Measurements from ENCODE around the gene TSC2.
A peak's percentile ranks its signal among the peaks of the same experiment; 100 is the strongest.
"Not testable (repeated sequence)": the region's sequence is repeated elsewhere in the genome, so short reads cannot be mapped to it uniquely, and the experiment has no call there.

TSC2 gene

GRCh38 chr16:2011726-2012125 is 36.1 kb upstream of the TSC2 start:
- not testable (repeated sequence) for DNase-seq

DNA sequence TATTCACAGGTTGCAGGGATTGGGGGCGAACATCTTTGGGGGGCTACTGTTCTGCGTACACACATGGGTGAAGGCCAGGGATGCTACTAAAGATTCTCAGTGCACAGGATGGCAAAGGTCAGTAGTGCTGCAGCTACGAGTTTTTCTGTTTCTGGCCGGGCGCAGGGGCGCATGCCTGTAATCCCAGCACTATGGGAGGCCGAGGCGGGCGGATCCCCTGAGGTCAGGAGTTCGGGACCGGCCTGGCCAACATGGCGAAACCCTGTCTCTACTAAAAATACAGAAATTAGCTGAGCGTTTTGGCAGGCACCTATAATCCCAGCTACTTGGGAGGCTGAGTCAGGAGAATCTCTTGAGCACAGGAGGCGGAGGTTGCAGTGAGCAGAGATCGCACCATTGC is 34.3 kb upstream of the TSC2 start:
- no peak for DNase-seq

GRCh38 chr16:2015117-2015946 is 32.5 kb upstream of the TSC2 start:
- DNase-seq, result no peak

DNA sequence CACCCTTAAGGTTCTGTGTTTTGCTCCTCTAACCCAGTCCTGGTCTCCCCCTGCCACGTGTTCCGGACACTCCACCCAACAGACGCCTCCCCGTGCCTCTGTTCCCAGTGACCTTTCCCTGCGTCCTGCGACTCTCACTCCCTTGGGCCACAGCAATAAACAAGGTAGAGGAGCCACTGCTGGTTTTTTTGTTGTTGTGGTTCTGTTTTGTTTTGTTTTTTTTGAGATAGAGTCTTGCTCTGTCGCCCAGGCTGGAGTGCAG is 31.9 kb upstream of the TSC2 start:
- DNase-seq, result no peak

DNA sequence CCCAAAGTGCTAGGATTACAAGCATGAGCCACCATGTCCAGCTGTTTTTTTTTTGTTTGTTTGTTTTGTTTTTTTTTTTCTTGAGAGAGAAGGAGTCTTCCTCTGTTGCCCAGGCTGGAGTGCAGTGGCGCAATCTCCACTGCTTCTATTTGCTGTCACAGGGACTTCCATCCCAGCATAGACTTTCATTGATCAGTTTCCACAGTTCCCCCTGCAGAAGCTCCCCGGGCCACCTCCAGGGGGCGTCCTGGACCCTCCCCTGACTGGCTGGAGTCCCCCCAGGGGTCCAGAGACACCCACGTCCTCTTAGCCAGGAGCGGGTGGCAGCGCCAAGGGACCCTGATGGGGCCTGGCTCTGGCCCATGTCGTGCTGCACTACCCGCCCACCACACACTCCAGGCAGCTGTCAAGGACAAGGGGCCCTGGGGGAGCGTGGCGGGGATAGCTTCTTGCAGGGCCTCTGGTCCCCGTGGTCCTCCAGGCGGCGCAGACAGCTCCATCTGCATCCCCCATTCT is 31.3 kb upstream of the TSC2 start:
- DNase-seq, result no peak

- DNase-seq, result no peak
These were observed 28.3 kb upstream of the TSC2 start, which contains the start of gene NPW for GRCh38 chr16:2019518-2019920. Gene NPW, plus strand, starts transcription at chr16:2019785.

DNA sequence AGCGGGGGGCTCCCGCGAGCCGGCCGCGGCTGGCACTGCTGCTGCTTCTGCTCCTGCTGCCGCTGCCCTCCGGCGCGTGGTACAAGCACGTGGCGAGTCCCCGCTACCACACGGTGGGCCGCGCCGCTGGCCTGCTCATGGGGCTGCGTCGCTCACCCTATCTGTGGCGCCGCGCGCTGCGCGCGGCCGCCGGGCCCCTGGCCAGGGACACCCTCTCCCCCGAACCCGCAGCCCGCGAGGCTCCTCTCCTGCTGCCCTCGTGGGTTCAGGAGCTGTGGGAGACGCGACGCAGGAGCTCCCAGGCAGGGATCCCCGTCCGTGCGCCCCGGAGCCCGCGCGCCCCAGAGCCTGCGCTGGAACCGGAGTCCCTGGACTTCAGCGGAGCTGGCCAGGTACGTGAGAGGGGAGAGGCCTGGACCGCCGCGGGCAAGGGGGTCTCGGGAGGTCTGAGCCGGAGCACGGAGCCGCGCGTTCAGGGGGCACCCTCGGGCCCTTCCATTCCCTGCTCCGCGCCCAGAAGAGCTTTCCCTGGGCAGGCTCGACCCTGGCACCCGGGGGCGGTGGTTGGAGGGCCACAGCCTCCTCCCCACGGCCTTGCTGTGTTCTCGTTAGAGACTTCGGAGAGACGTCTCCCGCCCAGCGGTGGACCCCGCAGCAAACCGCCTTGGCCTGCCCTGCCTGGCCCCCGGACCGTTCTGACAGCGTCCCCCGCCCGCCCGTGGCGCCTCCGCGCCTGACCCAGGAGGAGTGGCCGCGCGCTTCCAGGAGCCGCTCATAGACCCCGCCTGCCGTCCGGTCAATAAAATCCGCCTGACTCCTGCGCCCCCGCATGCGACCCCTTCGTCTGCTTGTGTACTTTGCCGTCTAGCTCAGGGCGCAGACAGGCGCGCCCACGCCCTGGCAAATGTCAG is 27.6 kb upstream of the TSC2 start:
- DNase-seq, result no peak

DNA sequence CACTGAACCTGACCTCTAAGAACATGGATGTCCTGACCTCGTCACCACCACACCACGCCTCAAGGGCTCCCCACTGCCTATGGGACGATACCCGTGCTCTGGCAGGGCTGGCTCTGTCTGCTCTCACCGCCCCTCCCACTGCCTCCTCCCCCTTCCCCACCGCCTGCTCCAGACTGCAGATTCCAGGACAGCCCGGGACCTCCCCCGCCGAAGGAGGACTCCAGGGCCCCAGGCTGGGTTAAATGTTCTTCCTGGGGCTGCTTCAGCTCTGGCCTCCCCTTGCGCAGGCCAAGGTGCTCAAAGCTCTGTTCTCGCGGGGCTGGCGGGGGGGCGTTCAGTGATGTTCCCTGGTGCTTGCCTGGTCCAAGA is 25.1 kb upstream of the TSC2 start:
- no peak for DNase-seq

- DNase-seq, result peak; percentile 70
These were observed 24.4 kb upstream of the TSC2 start for GRCh38 chr16:2023092-2024031.

- DNase-seq, result no peak
These were observed 23.8 kb upstream of the TSC2 start for GRCh38 chr16:2024032-2024420.

DNA sequence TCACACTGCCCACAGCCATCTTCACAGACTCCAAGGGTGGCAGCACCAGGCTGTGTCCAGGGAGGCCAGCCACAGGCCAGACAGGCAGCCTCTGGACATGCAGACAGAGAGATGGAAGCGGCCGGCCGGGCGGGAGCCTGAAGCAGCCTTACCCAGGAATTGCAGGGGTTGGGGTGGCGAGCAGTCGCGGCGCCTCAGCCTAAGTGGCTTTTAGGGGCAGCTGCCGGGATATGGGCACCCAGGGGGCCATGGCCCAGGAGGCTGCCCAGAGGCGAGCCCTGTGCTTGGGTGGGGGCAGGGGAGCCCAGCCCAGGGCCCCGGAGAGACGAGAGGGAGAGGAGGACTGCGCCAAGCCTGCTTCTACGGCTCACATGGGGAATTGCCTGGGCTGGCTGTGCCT is 22.5 kb upstream of the TSC2 start:
- no peak for DNase-seq

DNA sequence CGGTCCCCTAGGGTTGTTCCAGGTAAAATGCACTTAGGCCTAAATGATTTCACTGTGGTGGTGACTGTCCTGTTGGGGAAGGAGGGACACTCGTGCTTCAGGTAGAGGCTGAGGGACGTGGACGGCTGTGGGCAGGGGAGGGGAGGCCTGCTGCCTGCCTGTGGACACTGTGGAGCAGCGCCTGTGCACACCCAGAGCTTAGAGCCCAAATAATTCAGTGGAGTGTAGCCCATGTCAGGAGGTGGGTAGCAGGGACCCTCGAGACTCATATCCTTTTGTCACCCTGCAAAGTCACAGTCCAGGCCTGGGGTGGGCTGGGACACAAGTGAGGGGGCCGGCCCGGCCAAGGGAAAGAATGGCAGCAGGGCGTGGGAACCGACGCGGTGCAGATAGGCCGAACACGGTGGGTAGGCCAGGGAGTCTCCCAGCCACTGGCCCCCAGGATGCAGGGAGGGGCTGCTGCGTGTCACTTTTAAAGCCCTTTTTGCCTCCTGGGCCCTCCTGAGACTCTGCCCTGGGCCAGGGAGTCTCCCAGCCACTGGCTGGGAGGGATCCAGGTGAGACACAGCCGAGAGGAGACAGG is 21.8 kb upstream of the TSC2 start:
- no peak for DNase-seq

DNA sequence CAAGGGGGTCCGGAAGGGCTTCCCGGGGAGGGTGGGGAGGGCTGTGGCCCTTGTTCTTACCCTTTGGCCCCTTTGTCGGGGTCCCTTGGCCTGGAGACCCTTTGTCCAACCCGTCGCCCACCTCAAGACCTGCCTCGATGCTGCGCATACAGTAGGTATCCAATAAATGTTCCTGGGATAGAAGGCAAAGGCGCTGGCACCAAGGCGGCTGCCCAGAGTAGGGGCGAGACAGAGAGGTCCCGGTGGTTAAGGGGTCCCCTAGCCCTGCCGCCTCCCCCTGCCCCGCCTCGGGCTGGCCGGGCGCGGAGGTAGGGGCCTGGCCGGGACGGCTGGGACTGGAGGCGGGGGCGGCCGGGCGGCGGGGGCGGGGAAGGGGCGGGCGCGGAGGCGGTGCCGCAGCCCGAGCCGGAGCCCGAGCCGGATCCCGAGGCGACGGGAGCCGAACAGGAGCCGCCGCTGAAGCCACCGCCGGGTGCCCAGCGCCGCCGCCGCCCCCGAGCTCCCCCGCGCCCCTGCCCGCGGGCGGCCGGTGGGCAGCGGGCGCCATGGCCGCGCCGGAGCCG is 21.2 kb upstream of the TSC2 start, which contains the start of gene NHERF2:
Gene NHERF2, plus strand, starts transcription at position 442 of the 563 bp plus-strand sequence. Its CDS starts 104 bp downstream, at position 546.
- DNase-seq, result no peak

DNA sequence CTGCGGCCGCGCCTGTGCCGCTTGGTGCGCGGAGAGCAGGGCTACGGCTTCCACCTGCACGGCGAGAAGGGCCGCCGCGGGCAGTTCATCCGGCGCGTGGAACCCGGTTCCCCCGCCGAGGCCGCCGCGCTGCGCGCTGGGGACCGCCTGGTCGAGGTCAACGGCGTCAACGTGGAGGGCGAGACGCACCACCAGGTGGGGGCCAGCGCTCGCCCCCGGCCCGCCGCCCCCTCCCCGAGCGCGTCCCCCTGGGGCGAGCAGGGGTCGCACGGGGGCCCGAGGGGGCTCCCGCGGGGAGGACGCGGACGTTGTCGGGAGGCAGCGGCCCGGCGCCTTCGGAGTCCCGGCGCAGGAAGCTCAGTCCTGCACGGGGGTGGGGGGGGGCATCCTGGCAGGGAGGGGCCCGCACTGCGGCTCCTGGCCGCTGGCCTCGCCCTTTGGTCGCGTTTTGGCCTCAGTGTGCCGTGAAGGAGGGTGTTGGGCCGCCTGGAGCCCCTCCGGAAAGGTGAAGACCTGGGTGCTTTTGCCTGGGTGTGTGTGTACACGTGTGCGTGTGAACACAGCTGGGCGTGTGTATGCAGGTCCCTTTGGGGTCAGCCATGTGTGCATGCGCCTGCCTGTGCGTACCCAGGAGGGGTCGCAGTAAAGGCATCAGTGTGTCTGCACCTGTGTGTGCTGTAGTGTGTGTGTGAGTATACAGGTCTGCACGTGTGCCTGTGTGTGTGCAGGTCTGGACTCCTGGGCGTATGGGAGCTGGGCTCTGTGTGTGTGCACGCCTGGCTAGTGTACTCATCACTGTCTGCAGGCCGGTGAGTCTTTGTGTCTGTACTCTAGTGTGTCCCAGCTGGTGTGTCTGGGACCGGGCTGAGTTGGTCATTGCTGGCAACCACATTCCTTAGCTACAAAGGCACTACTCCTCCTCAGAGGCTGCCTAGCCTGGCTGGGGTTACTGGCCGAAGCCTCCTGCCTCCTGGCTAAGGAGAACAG is 20.5 kb upstream of the TSC2 start:
- DNase-seq, result no peak

GRCh38 chr16:2028146-2028545 is 19.6 kb upstream of the TSC2 start:
- DNase-seq, result no peak

DNA sequence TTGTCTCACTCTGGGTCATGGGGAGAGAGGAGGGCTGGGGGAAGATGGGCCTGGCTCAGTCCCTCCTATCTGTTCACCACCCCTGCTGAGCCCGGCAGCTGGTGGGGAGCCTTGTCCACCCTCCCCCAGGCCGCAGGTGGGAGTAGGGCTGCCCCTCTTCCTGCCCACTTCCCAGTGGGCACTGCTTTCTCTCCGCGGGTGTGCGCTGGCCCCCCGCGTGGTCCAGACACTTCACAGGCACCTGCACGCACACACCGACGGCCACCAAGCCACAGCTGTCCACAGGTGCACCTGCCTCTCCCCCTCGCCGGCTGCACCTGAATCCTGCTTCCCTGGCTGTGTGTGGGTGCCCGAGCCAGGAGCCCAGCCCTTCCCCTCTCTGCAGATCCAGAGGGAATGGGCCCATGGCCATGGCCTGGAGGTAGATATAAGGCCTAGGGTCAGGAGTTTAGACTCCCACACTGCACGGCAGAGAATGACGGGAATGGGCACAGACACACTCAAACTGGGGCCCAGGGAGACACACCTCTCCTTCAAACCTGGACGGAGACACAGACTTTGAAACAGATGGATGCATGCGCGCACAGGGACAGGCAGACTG is 19.1 kb upstream of the TSC2 start:
- DNase-seq, result no peak

DNA sequence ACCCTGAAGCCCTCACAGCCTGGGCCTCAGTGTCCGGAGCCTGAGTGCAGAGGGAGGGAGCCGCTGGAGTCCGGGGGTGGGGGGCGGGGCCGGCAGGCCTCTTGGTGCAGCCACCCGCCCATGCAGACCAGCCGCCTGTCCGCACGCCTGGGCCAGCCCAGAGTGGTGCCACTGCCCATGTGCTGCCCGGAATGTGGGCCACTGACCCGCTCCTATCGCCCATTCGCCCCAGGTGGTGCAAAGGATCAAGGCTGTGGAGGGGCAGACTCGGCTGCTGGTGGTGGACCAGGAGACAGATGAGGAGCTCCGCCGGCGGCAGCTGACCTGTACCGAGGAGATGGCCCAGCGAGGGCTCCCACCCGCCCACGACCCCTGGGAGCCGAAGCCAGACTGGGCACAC is 18.4 kb upstream of the TSC2 start:
- no peak for DNase-seq

GRCh38 chr16:2030036-2030435 is 17.7 kb upstream of the TSC2 start:
- DNase-seq, result no peak

GRCh38 chr16:2031081-2031577 is 16.7 kb upstream of the TSC2 start:
- no peak for DNase-seq
